HG03460 (cell line): ENCODE measurements around the gene IGSF21.

Source experiments
- ATAC-seq: cut with Tn5 transposase; IDR thresholded peaks from one replicate; pipeline ENCODE4 v1.9.1; 2021; ENCODE audit not compliant: unreplicated experiment

Gene IGSF21

DNA sequence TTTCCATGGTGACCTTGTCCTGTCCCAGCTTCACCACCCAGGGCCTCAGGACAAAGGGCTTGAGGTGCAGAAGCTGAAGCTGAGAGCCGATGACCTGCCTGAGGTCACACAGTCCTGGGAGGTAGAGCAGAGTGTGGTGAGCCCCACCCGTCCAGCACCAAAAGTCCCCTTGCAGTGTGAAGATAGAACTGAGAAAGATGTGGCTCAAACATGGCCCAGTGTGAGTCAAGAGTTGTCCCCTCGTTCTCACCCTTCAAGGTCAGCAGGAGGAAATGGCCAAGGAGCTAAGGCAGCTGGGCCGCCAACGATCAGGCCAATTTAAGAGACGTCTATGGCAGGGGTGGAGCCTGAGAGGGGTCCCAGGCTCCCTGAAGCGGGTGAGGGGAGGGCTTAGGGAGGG is 215.7 kb downstream of the IGSF21 start:
- no peak for ATAC-seq

DNA sequence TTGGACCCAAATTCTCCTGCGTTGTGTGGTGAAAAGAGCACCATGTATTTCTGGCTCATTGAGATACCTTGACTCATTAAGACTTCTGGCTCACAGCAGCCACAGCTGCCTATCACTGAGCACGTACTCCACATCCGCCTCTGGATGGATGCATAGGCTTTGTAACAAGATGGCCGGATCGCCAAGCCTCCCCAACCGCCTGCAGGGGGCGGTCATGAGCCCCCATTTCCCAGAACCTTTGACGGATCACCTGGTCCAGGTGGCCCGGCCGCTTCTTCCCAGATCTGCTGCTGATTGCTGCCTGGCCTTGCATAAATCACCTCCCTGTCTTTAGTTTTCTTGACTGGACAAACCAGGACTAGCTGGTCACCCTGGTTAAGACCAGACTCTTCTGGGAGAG is 216.6 kb downstream of the IGSF21 start:
- ATAC-seq: no peak

GRCh38 chr1:18325136-18325535 is 217.5 kb downstream of the IGSF21 start:
- ATAC-seq: no peak

- ATAC-seq: no peak
Observed at GRCh38 chr1:18326211-18326897, 218.8 kb downstream of the IGSF21 start.

DNA sequence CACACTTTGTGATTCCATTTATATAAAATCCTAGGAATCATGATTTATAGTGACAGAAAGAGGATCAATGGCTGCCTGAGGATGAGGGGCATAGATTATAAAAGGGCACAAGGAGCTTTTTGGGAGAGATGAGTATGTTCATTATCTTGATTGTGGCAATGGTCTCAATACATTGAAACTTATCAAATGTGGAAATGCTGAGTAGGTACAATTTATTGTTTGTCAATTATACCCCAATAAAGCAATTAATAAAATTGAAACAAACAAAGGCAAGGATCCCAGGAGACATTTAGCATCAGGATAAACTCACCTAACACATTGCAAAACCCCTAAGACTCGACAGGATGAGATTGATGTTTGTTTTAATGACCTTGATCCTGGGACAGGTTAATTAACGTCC is 220.1 kb downstream of the IGSF21 start:
- ATAC-seq: no peak

- no peak for ATAC-seq
Observed at GRCh38 chr1:18328803-18329202, 221.2 kb downstream of the IGSF21 start.

- no peak for ATAC-seq
Observed at GRCh38 chr1:18329469-18330253, 222.1 kb downstream of the IGSF21 start.

DNA sequence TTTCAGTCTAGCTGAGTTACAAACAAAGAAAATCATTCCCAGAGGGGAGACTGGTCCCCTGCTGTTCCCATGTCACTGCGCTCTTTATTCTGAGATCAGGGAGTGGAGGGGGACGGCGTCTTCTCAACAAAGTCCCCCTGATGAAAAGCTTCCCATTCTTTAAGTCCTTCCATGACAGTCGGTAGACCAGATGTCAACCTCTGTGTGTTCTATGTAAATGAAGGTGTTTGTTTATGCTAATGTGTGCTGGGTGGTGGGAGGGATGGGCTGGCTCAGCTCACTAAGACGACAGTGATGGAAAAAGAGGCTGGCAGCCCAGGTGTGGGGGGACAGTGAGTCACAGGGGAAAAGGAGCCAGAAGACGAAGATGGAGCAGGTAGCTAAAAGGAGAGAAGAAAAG is 225.0 kb downstream of the IGSF21 start:
- ATAC-seq: no peak

- ATAC-seq: no peak
Observed at GRCh38 chr1:18333220-18333619, 225.6 kb downstream of the IGSF21 start.

DNA sequence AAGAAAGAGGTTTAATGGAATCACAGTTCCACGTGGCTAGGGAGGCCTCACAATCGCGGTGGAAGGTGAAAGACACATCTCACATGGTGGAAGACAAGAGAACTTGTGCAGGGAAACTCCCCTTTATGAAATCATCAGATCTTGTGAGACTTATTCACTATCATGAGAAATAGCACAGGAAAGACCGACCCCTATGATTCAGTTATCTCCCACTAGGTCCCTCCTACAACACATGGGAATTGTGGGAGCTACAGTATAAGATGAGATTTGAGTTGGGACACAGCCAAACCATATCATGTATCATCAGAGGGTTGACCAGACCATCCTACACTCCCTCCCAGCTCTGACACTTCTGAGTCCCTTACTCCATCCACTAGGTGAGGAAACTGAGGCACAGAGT is 229.2 kb downstream of the IGSF21 start:
- no peak for ATAC-seq

DNA sequence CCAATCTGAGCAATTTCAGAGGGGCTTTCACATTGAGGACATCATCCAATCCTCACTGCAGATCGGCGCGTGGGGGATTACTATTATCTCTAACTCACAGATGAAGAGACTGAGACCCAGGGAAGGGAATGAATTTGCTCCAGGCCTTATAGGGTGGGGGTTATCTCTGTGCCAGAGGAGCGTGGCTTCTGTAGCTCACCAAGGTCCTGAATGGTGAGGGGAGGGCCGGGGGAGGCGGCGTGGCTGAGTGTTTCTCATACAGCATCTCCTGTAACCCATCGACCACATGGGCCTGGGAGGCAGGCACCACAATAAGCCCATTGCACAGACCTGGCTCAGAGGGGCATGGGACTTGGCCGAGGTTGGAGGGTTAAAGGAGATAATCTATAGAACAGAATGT is 230.2 kb downstream of the IGSF21 start:
- ATAC-seq: no peak

DNA sequence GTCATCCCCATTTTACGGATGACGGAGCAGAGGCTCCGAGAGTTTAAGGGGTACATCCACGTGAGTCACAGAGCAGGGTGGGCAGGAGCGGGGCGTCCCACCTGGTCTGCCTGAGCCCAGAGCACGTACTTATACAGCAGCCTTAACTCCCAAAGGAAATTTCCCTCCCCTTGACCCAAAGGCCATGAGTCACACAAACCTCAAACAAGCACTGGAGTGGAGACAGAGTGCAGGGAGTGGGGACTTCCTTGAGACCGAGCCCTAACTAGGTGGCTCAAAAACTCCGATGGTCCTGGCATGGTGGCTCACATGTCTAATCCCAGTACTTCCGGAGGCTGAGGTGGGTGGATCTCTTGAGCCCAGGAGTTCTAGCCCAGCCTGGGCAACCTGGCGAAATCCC is 231.6 kb downstream of the IGSF21 start:
- ATAC-seq: no peak

- no peak for ATAC-seq
Observed at GRCh38 chr1:18340158-18340764, 232.7 kb downstream of the IGSF21 start.

GRCh38 chr1:18340787-18341186 is 233.2 kb downstream of the IGSF21 start:
- no peak for ATAC-seq

DNA sequence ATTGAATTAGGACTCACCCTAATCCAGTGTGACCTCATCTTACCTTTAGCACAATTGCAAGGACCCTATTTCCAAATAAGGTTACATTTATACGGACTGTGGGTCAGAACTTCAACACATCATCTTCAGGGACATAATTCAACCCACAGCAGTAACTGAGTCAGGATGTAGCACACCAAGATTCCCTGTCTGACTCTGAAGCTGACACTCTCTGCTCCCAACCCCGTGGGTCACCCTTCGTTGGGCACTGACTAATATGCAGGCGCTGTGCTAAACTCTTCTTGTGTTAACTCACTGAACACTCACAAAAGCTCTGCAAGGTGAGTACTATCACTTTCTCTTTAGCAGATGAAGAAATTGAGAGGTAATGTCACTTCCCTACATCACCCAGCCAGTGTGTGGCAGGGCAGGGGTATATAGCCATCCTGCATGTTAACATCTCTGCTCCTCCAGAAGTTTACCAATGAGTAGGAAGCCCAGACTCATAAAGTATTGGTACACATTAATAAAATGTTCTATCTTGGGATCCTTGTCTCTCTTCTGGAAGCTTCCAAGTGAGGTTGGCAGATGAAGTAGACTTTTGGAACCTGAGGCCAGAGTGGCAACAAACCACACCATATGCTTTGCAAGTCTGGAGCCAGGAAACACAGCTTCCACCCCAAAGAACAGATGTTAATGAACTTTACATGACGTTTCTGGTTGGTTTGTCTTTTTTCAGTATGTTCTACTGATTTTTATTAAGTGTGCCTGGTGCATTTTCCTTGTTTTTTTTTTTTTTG is 233.9 kb downstream of the IGSF21 start:
- no peak for ATAC-seq

DNA sequence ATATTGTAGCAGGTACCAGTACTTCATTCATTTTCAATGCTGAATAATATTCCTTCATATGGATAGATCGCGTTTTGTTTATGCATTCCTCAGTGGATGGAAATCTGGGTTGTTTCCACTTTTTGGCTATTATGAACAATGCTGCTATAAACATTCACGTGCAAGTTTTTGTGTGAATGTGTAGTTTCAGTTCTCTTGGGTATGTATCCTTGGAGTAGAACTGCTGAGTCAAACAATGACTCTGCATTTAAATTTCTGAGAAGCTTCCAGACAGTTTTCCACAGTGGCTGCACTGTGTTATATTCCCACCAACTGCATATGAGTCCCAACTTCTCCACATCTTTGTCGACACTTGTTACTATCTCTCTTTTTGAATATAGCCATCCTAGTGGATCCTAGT is 235.1 kb downstream of the IGSF21 start:
- ATAC-seq: no peak

DNA sequence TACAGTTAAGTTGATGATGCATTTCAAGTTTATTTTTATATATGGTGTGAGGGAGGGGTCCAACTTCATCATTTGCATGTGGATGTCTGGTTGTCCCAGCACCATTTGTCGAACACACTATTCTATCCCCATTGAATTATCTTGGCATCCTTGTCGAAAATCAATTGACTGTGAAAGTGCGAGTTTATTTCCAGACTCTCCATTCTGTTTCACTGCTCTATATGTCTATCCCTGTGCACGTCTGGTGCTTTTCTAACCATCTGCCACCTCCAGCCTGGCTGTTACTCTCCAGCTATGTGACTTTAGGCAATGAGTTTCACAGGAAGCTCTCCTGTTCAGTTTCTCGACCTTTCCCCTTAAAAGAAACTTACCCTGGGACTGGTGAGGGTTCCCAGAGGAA is 236.0 kb downstream of the IGSF21 start:
- no peak for ATAC-seq

DNA sequence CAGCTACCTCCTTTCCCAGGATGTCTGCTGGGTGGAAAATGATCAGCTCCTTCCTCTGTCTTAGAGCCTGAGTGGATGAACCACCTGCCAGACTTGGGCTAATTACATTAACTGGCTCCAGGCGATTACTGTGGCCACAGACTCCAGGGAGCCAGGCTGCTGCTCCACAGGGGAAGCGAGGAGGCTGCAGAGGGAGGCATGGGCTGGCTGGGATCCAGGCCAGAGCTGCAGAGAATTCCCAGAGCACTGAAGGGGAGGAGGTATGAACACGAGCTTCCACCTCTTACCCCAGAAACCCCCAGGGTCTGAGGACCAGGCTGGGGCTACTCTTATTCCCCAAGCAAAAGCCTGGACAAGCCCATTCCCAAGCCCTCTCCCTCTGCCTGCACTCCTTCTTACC is 237.2 kb downstream of the IGSF21 start:
- ATAC-seq: no peak

GRCh38 chr1:18347559-18347958 is 240.0 kb downstream of the IGSF21 start:
- ATAC-seq: no peak

DNA sequence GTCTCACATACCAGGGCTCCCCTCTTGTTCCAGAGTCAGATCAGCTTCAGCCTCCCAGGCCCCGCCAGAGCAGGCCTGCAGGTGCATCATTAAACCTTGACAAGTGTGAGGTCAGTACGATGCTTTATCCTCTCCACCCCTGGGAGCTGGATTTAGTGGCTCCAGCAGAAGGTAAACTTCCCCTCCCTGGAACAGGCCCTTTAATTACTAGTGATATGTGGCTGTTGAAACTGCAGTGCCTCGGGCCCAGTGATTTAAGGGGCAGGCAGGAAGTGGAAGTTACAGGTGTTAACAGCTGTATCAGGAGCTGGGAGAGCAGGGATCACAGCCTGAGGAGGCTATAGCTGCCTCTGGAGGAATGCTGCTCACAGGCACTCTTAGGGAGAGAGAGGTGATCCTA is 240.8 kb downstream of the IGSF21 start:
- ATAC-seq: no peak

GRCh38 chr1:18350747-18351146 is 243.1 kb downstream of the IGSF21 start:
- ATAC-seq: no peak

DNA sequence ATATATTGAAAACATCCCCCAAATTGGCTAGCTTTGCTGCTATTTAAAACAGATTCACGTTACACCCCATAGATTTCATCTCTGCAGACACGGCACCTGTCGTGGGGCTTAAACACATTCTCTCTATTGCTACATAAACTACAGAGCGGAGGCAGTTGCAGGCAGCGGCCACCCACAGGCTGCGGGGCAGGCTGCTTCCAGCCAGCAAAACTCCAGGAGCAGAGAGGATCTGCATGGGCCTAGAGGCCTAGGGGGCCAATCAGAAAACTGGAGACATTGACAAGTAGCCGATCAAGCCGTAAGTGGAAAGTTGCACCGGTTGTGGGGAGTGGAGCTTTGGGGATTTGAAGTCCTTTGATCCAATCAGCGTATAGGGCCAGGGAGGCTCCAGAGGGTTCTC is 244.1 kb downstream of the IGSF21 start:
- no peak for ATAC-seq
